H1 (cell line): Measurements from ENCODE around the gene CHST11. TPM values are rescaled to one million over a fixed set of nuclear protein-coding genes. Genes with fewer than 3 reads are reported as not detected.

Experiments
- EGR1 ChIP-seq: IDR thresholded peaks from 2 replicates; pipeline ENCODE4 v1.6.1; 2011; ENCODE audit warnings: low read depth, low read length, borderline replicate concordance
- RAD21 ChIP-seq, 2 experiments: IDR thresholded peaks in 1 of 2; conservative IDR thresholded peaks in 1 of 2; 2 replicates each; pipeline ENCODE4 v1.6.1; 2011; ENCODE audit warnings: low read depth in 2 of 2, low read length in 2 of 2, improper control_type of control experiment in 1 of 2, inconsistent platforms in 1 of 2, mild to moderate bottlenecking in 1 of 2, moderate library complexity in 1 of 2
- SP2 ChIP-seq: IDR thresholded peaks from 2 replicates; pipeline ENCODE4 v1.6.1; 2012; ENCODE audit warnings: mild to moderate bottlenecking, low read length, inconsistent platforms
- TAF7 ChIP-seq: optimal IDR thresholded peaks from 2 replicates; pipeline ENCODE3; 2011; ENCODE audit warnings: low read depth, mild to moderate bottlenecking, inconsistent platforms, low read length, moderate library complexity, borderline replicate concordance
- polyA plus RNA-seq, 7 experiments: library from polyadenylated mRNA; depleted of rRNA in 3 of 7; stranded (reverse) in 5 of 7; unstranded in 2 of 7; fragments of >200 nt in 5 of 7; fragments of 200-250 nt in 2 of 7; gene quantifications; 1 replicate in 5 of 7; 2 replicates in 1 of 7; 4 replicates in 1 of 7; pipeline versions ENCODE4 v1.2.1 to v1.2.3, GENCODE V29; 2011 to 2013; ENCODE audit warnings: missing spikeins in 2 of 7, mixed read lengths in 2 of 7
- total RNA-seq: library from RNA; stranded (reverse); fragmentation: NEBNext Ultra II Directional; extraction: Animal tissue kit (Norgen Biotek cat#: 25700); gene quantifications from 2 replicates; pipeline ENCODE4 v1.2.1, GENCODE V29; 2021

Gene CHST11
- total and polyA plus RNA-seq, 2 of the 8 experiments (the other 6 are each of a cell fraction or from before 2014, with no cell fraction given), result 14.4 to 20.8 TPM

GRCh38 chr12:104737791-104738301 lies 281.1 kb downstream of the CHST11 start (continued):
- TF ChIP-seq TAF7 (no peak), EGR1 (no peak), SP2 (no peak), RAD21 (IDR thresholded peaks at IDR 0.05 in 1 of 2, conservative IDR thresholded peaks at IDR 0.05 in 1 of 2; ENCODE audit: low read depth in 2 of 2, low read length in 2 of 2) (no peak)
- TF ChIP-seq, all 59 proteins: peak for 0
